Measurements from ENCODE around the gene FAF2.

FAF2 gene

GRCh38 chr5:176471098-176471497 lies 22.9 kb downstream of the FAF2 start:
- TF ChIP-seq CTCF (IDR thresholded peaks at IDR 0.05): no peak

- TF ChIP-seq CTCF (IDR thresholded peaks at IDR 0.05): no peak
Observed at GRCh38 chr5:176473335-176474006, 25.3 kb downstream of the FAF2 start.

DNA sequence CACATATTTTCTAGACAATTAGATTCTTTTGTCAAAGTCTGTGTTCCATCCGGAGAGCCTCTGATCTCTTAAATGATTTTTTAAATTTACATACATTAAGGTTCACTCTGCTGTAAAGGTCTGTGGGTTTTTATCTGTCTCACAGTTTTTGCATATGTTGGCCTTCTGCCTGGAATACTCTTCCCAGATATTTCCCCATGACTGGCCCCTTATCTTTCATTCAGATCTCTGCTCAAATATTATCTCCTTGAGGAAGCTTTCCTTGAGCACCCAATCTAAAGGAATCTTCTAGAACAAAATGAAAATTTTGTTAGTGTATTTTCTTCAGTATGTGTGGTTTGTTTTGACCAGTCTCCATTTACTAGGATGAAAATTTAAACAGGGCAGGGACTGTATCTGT lies 26.3 kb downstream of the FAF2 start:
- no peak for TF ChIP-seq CTCF (IDR thresholded peaks at IDR 0.05)

GRCh38 chr5:176481711-176482110 lies 33.5 kb downstream of the FAF2 start:
- TF ChIP-seq CTCF (IDR thresholded peaks at IDR 0.05): no peak

DNA sequence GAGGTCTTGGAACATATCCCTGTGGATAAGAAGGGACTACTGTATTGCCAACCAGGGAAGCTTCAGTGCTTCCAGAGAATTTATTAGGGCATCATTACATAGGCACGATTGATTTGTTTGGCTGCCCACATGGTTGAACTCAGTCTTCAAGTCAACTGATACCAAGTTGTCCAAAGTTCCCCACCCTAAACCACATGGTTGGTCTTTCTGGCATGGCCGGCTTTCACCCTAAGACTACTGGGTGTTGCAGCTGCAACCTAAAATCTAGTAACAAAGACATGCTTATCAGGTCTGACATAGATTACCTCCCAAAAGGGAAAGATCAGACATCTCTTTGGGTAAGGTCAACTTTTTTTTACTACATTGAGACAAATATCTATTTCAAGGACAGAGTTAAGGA lies 37.0 kb downstream of the FAF2 start:
- no peak for TF ChIP-seq CTCF (IDR thresholded peaks at IDR 0.05)

DNA sequence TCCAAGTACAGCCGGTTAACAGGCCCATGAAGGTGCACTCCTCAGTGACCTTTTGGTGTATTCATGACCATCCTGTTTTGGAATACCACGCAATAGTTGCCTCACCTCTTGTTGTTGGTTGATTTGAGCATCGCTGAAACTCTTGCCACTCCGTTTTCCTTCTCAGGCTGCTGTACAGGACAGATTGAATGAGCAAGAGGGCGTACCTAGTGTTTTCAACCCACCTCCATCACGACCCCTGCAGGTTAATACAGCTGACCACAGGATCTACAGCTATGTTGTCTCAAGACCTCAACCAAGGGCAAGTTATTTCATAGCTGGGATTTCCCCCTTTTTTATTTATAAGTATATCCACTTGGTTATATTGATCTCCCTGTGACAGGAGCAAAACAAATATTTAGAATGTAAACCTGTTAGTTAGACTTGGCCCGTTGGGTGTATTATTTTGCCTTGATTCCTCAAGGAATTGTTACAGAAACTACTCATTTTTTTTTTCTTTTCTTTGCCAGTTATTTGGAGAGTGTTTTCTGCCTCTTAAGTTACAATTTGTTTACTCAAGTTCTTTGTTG lies 38.1 kb downstream of the FAF2 start:
- peak; percentile 16; the same call in 1 of the 2 replicates for TF ChIP-seq CTCF (IDR thresholded peaks at IDR 0.05)

GRCh38 chr5:176489077-176489476 lies 40.9 kb downstream of the FAF2 start:
- no peak for TF ChIP-seq CTCF (IDR thresholded peaks at IDR 0.05)

All from LNCAP (cell line).